ENCODE data around the gene DGAT2L6.

DGAT2L6 gene

GRCh38 chrX:70176938-70177533 lies at the start of gene DGAT2L6:
Gene DGAT2L6, plus strand, starts transcription at chrX:70177483. Its CDS starts 100 bp downstream, at chrX:70177583.
- H3K4me3 ChIP-seq (ENCODE audit: low read depth, low read length) = no peak within 1 kb of the TSS
- TF ChIP-seq, protein P1, sequence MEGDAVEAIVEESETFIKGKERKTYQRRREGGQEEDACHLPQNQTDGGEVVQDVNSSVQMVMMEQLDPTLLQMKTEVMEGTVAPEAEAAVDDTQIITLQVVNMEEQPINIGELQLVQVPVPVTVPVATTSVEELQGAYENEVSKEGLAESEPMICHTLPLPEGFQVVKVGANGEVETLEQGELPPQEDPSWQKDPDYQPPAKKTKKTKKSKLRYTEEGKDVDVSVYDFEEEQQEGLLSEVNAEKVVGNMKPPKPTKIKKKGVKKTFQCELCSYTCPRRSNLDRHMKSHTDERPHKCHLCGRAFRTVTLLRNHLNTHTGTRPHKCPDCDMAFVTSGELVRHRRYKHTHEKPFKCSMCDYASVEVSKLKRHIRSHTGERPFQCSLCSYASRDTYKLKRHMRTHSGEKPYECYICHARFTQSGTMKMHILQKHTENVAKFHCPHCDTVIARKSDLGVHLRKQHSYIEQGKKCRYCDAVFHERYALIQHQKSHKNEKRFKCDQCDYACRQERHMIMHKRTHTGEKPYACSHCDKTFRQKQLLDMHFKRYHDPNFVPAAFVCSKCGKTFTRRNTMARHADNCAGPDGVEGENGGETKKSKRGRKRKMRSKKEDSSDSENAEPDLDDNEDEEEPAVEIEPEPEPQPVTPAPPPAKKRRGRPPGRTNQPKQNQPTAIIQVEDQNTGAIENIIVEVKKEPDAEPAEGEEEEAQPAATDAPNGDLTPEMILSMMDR (IDR thresholded peaks at IDR 0.05; ENCODE audit: borderline replicate concordance, insufficient read depth, low read depth, low read length) = no peak

DNA sequence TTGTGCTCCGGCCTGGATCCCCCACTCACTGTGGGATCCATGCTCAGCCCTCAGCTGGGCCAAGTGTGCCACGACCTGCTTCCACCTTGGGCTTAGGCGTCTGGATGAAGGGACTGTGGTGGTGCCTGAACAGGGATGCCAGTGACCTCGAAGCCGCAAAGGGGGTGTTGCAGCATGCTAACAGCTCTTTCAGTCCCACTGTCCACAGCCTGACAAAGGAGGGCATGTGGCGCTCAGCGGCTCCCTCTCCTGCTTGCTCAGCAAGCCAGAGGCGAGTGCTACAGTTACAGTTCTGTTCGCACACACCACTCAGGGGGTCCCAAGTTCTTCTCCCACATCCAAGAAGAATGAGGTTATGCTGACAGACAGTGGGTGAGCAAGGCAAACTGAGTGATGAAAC lies 49.2 kb upstream of the DGAT2L6 start:
- H3K4me3 ChIP-seq (ENCODE audit: low read depth, low read length) = no peak overlapping the region
- TF ChIP-seq, protein P1 (IDR thresholded peaks at IDR 0.05; ENCODE audit: borderline replicate concordance, insufficient read depth, low read depth, low read length) = no peak

- no peak overlapping the region for H3K4me3 ChIP-seq (ENCODE audit: low read depth, low read length)
- TF ChIP-seq, protein P1 (IDR thresholded peaks at IDR 0.05; ENCODE audit: borderline replicate concordance, insufficient read depth, low read depth, low read length) = no peak
Measured at GRCh38 chrX:70129816-70130215, 47.5 kb upstream of the DGAT2L6 start.

DNA sequence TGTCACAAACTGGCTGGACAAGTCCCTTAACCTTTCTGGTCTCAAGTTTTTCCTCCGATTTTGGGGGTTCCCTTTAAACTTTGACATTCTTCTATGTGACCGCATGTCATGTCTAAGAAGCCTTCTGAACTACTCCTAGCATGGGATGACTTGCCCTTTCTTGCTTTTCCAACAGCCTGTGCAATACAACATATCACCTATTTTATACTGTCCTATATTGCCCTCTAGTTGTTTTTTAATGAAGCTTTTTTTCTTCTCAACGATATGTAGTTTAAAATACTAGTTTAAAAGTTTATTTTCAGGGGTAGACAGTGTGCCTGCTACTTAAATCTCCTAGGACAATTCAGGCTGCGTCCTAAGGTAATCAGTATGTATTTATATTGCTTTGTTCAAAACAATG lies 45.1 kb upstream of the DGAT2L6 start:
- H3K4me3 ChIP-seq (ENCODE audit: low read depth, low read length) = no peak overlapping the region
- TF ChIP-seq, protein P1 (IDR thresholded peaks at IDR 0.05; ENCODE audit: borderline replicate concordance, insufficient read depth, low read depth, low read length) = no peak

DNA sequence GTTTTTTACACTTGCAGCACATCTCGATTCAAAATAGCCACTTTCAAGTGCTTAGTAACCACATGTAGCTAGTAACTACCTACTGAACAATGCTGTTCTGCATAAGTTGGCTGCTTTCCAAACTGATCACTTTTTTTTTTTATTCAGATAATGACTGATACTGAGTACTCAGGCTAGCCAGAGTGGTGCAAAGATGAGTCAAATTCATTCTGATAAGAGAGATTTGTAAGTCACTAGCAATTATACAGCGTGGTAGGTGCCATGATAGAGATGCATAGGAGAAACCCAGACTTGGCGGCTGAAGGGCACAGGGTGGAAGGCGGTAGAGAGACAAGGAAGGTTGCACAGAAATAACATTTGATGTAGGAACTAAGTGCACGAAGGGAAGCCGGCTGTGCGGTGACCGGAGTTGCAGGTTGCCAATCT lies 44.4 kb upstream of the DGAT2L6 start:
- peak overlapping the region; percentile 65 for H3K4me3 ChIP-seq (ENCODE audit: low read depth, low read length)
- TF ChIP-seq, protein P1 (IDR thresholded peaks at IDR 0.05; ENCODE audit: borderline replicate concordance, insufficient read depth, low read depth, low read length) = no peak

DNA sequence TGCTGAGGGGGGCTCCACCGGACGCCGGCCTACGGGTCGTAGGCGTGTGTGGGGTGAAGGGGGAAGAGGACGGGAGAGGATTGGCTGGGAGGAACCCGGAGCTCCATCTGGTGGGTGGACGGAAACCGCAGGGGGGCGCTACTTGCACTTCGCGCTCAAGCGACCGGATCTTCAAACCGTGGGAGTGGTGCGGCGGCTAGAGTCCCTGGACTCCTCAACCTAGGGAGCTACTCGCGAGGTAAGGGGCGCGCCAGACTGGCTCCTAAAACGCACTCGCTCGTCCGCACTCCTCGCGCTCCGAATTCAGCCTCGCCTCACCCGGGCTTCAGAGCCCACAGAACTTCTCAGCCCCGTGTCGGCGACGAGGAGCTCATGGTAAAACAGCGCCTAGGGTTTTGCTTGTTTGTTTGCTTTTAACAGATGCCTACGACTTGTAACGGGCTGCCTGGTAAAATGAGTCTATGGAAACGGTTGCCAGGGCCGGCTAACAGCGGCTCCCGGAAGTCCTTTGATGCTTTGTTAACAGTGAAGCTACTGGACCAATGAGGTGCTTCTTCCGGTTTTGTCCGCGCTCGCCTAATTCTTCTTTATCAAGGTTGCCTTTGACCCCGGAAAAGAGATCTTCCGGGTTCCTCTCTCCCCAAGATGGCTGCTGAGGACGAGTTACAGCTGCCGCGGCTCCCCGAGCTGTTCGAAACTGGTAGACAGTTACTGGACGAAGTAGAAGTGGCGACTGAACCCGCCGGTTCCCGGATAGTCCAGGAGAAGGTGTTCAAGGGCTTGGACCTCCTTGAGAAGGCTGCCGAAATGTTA lies 43.8 kb upstream of the DGAT2L6 start, which contains the start of gene IGBP1:
TSS of gene IGBP1 (plus strand) at position 145 of the 813 bp plus-strand sequence. CDS start at position 646, 501 bp downstream.
- TF ChIP-seq, protein P1 (IDR thresholded peaks at IDR 0.05; ENCODE audit: borderline replicate concordance, insufficient read depth, low read depth, low read length) = peak; percentile 60
- H3K4me3 ChIP-seq (ENCODE audit: low read depth, low read length) = peak within 1 kb of the TSS; percentile 65

Data from GM12875 (cell line).